K562 (cell line): Measurements from ENCODE around the gene MAN1A1. TPM values are rescaled to one million over a fixed set of nuclear protein-coding genes. Genes with fewer than 3 reads are reported as not detected.

Source experiments
- CEBPG ChIP-seq, 3 experiments: fragments of 200-800 bp in 1 of 3; sonication (Bioruptor generic) in 1 of 3; sonication (generic) in 1 of 3; formaldehyde crosslinking in 1 of 3; IDR thresholded peaks in 2 of 3; conservative IDR thresholded peaks in 1 of 3; 2 replicates each; pipeline versions ENCODE4 v1.6.1 to v1.8.0; 2016 to 2022; ENCODE audit warnings: missing compliant biosample characterization in 2 of 3, missing genetic modification characterization in 2 of 3, mild to moderate bottlenecking in 1 of 3, missing genetic modification reagents in 1 of 3
- FOXM1 ChIP-seq, 2 experiments: fragments of 450-650 bp in 1 of 2; sonication (generic) in 1 of 2; formaldehyde crosslinking in 1 of 2; IDR thresholded peaks; 2 replicates each; pipeline versions ENCODE4 v1.6.1 to v1.9.0; 2017 to 2022; ENCODE audit warnings: low read depth in 2 of 2, mild to moderate bottlenecking in 2 of 2, missing genetic modification reagents in 1 of 2, moderate library complexity in 1 of 2
- GMEB1 ChIP-seq: fragments of 250-450 bp; sonication (Bioruptor Pico); IDR thresholded peaks from 2 replicates; pipeline ENCODE4 v1.4.0; 2020; ENCODE audit warnings: mild to moderate bottlenecking
- HDAC8 ChIP-seq: fragments of 450-650 bp; IDR thresholded peaks from 2 replicates; pipeline ENCODE4 v1.6.1; 2016; ENCODE audit warnings: mild to moderate bottlenecking, missing genetic modification characterization, moderate library complexity, missing compliant biosample characterization
- MBD2 ChIP-seq: sonication (generic); IDR thresholded peaks from 2 replicates; pipeline ENCODE4 v1.6.1; 2016; ENCODE audit warnings: low read depth, borderline replicate concordance
- NR2F6 ChIP-seq: fragments of 450-650 bp; formaldehyde crosslinking; IDR thresholded peaks from 2 replicates; pipeline ENCODE4 v1.4.0; 2020; ENCODE audit warnings: mild to moderate bottlenecking
- PATZ1 ChIP-seq: fragments of 250-450 bp; sonication (Bioruptor Pico); IDR thresholded peaks from 2 replicates; pipeline ENCODE4 v1.5.0; 2020; ENCODE audit warnings: mild to moderate bottlenecking, borderline replicate concordance
- POLR3A ChIP-seq: IDR thresholded peaks from 2 replicates; pipeline ENCODE4 v1.6.1; 2011; ENCODE audit warnings: borderline replicate concordance, mild to moderate bottlenecking, moderate library complexity; ENCODE audit not compliant: insufficient read length, insufficient read depth; ENCODE audit errors: extremely low read depth
- PTRF ChIP-seq: fragments of 450-650 bp; IDR thresholded peaks from 2 replicates; pipeline ENCODE4 v1.6.1; 2016; ENCODE audit warnings: mild to moderate bottlenecking, missing genetic modification characterization, missing compliant biosample characterization
- SUPT5H ChIP-seq: fragments of 450-650 bp; IDR thresholded peaks from 2 replicates; pipeline ENCODE4 v1.6.1; 2016
- TAF1 ChIP-seq: IDR thresholded peaks from 2 replicates; pipeline ENCODE4 v1.6.1; 2011; ENCODE audit warnings: mild to moderate bottlenecking, low read length, moderate library complexity; ENCODE audit not compliant: insufficient read depth, control insufficient read depth, severe bottlenecking; ENCODE audit errors: extremely low read depth
- TEAD2 ChIP-seq: fragments of 450-650 bp; IDR thresholded peaks from 2 replicates; pipeline ENCODE4 v1.6.1; 2016; ENCODE audit warnings: missing genetic modification characterization, control low read depth, missing compliant biosample characterization
- ZBTB5 ChIP-seq: fragments of 450-650 bp; IDR thresholded peaks from 2 replicates; pipeline ENCODE4 v1.6.1; 2017; ENCODE audit warnings: antibody characterized with exemption
- ZNF263 ChIP-seq: sonication (generic); formaldehyde crosslinking; IDR thresholded peaks from 2 replicates; pipeline ENCODE4 v1.8.0; 2022; ENCODE audit warnings: mild to moderate bottlenecking, missing genetic modification reagents, borderline replicate concordance
- polyA plus RNA-seq, 8 experiments: library from polyadenylated mRNA; depleted of rRNA in 4 of 8; stranded (reverse) in 5 of 8; unstranded in 3 of 8; fragments of >200 nt; fragmentation: Nextera tagmentation in 2 of 8; fragmentation: Illumina TruSeq in 1 of 8; extraction: Ambion mirVana in 2 of 8; extraction: Trizol in 1 of 8; gene quantifications; 2 replicates each; pipeline versions ENCODE4 v1.2.1 to v1.2.3, GENCODE V29; 2011 to 2014; ENCODE audit warnings: inconsistent platforms in 1 of 8, missing spikeins in 1 of 8
- total RNA-seq, 7 experiments: library from RNA; depleted of rRNA in 6 of 7; stranded (reverse); fragments of >200 nt in 6 of 7; fragmentation: Illumina TruSeq in 2 of 7; extraction: Trizol in 2 of 7; gene quantifications; 2 replicates each; pipeline versions ENCODE4 v1.2.1 to v1.2.3, GENCODE V29; 2011 to 2021; ENCODE audit warnings: low replicate concordance in 1 of 7
- TF ChIP-seq, protein P1 (sequence below), 2 experiments: fragments of 450-650 bp in 1 of 2; sonication (generic) in 1 of 2; formaldehyde crosslinking in 1 of 2; IDR thresholded peaks in 1 of 2; conservative IDR thresholded peaks in 1 of 2; 2 replicates each; pipeline versions ENCODE4 v1.6.1 to v1.8.1; 2016 to 2023; ENCODE audit warnings: mild to moderate bottlenecking in 2 of 2, moderate library complexity in 2 of 2, inconsistent platforms in 1 of 2, missing genetic modification reagents in 1 of 2
- TF ChIP-seq, protein P2 (sequence below): fragments of 250-450 bp; sonication (Bioruptor Pico); IDR thresholded peaks from 2 replicates; pipeline ENCODE4 v1.8.0; 2022; ENCODE audit warnings: inconsistent platforms

MAN1A1 gene
- total and polyA plus RNA-seq, 9 of the 15 experiments (the other 6 are each of a cell fraction or from before 2014, with no cell fraction given) = 24.5 to 78.4 (median 59.7) TPM

DNA sequence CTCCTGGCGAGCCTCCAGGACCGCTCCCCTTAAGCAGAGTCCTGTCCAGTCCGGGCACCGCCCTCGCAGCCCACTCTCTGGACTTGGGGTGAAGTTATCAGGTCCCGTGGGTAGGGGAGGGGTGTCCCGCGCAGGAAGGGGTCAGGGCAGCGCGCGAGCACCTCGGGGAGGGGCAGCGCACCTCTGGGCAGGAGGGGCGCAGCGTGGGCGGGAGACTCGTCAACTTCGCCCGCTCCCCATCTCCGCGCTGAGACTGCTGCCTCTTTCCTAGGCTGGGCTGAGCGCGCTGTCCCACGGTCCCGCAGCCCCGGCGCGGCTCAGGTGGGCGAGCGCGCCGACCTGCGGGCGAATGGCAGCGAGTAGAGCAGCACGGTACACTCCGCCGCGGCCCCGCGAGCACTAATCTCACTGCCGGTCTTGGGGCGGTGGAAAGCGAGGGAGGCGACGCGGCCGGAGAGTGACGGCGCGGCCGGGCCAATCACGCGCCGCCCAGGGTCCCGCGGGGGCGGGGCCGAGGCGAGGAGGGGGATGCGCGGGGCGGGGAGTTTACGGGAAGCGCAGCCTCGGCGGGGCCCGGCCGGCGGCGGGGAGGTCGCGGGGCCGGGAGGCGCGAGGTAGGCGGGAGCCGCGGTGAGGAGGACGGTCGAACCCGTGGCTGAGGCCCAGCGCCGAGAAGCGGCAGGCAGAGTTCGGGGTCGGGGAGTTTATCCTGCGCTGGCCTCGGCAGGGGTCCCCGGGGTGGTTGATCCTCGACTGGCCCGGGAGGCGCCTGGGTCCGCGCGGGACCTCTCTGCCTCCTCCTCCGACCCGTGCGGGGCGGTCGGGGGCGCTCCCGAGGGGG lies at the start of gene MAN1A1 (continued):
- TF ChIP-seq TAF1 (peak; percentile 92), TEAD2 (no peak), HDAC8 (tag) (no peak), NR2F6 (CRISPR knock-in tag) (no peak), POLR3A (no peak), GMEB1 (peak; percentile 7; the same call in 1 of the 2 replicates), PTRF (tag) (no peak), MBD2 (peak; percentile 61; the same call in 1 of the 2 replicates), CEBPG (CRISPR knock-in tag; IDR thresholded peaks at IDR 0.05) (no peak), CEBPG (tag; conservative IDR thresholded peaks at IDR 0.05 in 1 of 2, IDR thresholded peaks at IDR 0.05 in 1 of 2) (no peak), SUPT5H (peak; percentile 94), FOXM1 (IDR thresholded peaks at IDR 0.05; ENCODE audit: low read depth) (no peak), FOXM1 (CRISPR knock-in tag; IDR thresholded peaks at IDR 0.05; ENCODE audit: low read depth) (no peak), PATZ1 (CRISPR knock-in tag) (no peak), ZNF263 (CRISPR knock-in tag) (peak; percentile 44; the same call in 1 of the 2 replicates), ZBTB5 (no peak)
- TF ChIP-seq, protein P1, sequence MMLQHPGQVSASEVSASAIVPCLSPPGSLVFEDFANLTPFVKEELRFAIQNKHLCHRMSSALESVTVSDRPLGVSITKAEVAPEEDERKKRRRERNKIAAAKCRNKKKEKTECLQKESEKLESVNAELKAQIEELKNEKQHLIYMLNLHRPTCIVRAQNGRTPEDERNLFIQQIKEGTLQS (IDR thresholded peaks at IDR 0.05) = no peak
- TF ChIP-seq, protein P1 (CRISPR knock-in tag; conservative IDR thresholded peaks at IDR 0.05) = no peak
- TF ChIP-seq, protein P2, sequence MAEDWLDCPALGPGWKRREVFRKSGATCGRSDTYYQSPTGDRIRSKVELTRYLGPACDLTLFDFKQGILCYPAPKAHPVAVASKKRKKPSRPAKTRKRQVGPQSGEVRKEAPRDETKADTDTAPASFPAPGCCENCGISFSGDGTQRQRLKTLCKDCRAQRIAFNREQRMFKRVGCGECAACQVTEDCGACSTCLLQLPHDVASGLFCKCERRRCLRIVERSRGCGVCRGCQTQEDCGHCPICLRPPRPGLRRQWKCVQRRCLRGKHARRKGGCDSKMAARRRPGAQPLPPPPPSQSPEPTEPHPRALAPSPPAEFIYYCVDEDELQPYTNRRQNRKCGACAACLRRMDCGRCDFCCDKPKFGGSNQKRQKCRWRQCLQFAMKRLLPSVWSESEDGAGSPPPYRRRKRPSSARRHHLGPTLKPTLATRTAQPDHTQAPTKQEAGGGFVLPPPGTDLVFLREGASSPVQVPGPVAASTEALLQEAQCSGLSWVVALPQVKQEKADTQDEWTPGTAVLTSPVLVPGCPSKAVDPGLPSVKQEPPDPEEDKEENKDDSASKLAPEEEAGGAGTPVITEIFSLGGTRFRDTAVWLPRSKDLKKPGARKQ = no peak
